Cardiac septum (tissue), 1 donor: Measurements from ENCODE around the gene CNNM4. TPM values are rescaled to one million over a fixed set of nuclear protein-coding genes. Genes with fewer than 3 reads are reported as not detected.

ENCODE experiments used
- DNase-seq: peaks from one replicate; pipeline ENCODE4 v3.0.0-alpha.2; 2020; ENCODE audit warnings: low spot score
- intact Hi-C: fragments of 100-400 bp; cut with DNase I; formaldehyde crosslinking; loops from one replicate; pipeline ENCODE4 v1.14.0; 2022
- total RNA-seq: library from RNA; stranded (reverse); fragmentation: NEBNext Ultra II Directional; extraction: Animal tissue kit (Norgen Biotek cat#: 25700); gene quantifications from one replicate; pipeline ENCODE4 v1.2.1, GENCODE V29; 2021
- donor health status: DM: no; HTN: no; CAD: no.

Gene CNNM4
- total RNA-seq, 1 donor from 2014 or later = 36.8 TPM

- no peak for DNase-seq
- intact Hi-C loops = no loop called here
Observed at GRCh38 chr2:96806468-96807126, 45.9 kb downstream of the CNNM4 start.

- intact Hi-C loops = no loop called here
- no peak for DNase-seq
Observed at GRCh38 chr2:96807127-96807471, 46.4 kb downstream of the CNNM4 start.

- DNase-seq = no peak
Observed at GRCh38 chr2:96808176-96808837, 47.6 kb downstream of the CNNM4 start.

DNA sequence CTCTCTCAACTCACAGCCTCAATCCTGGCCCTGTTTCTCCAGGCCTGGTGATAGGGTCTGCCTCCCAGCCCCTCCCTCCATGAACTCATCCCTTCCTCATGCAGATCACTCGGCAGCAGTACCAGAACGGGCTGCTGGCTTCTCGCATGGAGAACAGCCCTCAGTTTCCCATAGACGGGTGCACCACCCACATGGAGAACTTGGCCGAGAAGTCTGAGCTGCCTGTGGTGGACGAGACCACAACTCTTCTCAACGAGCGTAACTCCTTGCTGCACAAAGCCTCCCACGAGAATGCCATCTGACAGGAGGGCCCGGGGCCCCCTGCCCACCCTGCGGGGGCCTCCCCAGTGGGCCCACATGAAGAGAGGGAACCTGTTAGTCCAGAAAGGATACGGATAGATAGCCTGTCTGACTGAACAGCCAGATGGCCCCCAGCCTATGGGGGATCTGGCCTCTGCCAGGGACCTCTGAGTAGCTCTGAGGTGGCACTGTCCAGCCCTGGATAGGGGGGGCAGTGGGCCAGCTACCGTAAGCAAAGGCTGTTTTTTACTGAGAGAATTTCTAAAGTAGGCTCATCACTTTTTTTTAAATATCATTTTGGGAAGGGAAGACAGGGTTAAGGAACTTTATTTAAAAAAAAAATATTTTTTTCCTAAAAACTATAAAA, 48.6 kb downstream of the CNNM4 start:
- no peak for DNase-seq
- intact Hi-C loops = no loop called here

More at GRCh38 chr2:96808176-96808837, 47.6 kb downstream of the CNNM4 start:
- intact Hi-C loops = no loop called here

- intact Hi-C loops = no loop called here
- no peak for DNase-seq
Observed at GRCh38 chr2:96809951-96810782, 49.5 kb downstream of the CNNM4 start.

- no peak for DNase-seq
- intact Hi-C loops = no loop called here
Observed at GRCh38 chr2:96810783-96811192, 50.1 kb downstream of the CNNM4 start.

DNA sequence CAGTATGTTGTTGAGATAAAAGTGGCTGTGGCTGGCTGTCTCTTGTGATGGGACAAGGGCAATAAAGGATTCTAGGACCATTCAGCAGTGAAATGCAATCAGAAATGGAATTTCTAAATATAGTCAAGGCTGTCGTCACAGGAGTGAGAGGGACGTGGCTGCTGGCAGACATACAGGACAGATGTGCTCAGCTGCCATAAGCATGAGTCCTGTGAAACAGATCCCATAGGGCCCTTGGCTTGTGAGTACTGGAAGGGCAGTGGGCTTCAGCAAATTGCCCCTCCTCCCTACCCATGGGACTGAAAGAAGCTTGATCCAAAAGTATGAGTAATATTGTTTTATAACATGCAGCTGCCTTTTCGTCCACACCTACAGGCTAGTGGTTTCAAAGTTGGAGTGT, 51.2 kb downstream of the CNNM4 start:
- intact Hi-C loops = no loop called here
- DNase-seq = no peak

GRCh38 chr2:96813656-96814055, 53.0 kb downstream of the CNNM4 start:
- no peak for DNase-seq
- intact Hi-C loops = no loop called here

GRCh38 chr2:96815326-96816126, 54.8 kb downstream of the CNNM4 start:
- intact Hi-C loops = no loop called here

GRCh38 chr2:96816127-96816835, 55.6 kb downstream of the CNNM4 start, which contains the start of gene CNNM3:
CNNM3 (plus strand) TSS chr2:96816268; CDS start chr2:96816278, 10 bp downstream.
- peak; percentile 99 for DNase-seq
- intact Hi-C loops = no loop called here

More at GRCh38 chr2:96815326-96816126, 54.8 kb downstream of the CNNM4 start:
- DNase-seq = no peak

GRCh38 chr2:96816836-96817702, 56.4 kb downstream of the CNNM4 start:
- DNase-seq = no peak
- intact Hi-C loops = no loop called here

GRCh38 chr2:96817882-96818281, 57.2 kb downstream of the CNNM4 start:
- no peak for DNase-seq
- intact Hi-C loops = loop anchor here (2.0 kb wide), 1 partner anchor 39 kb away; no protein-coding TSS in a partner anchor

- intact Hi-C loops = loop anchor here (2.0 kb wide), 1 partner anchor 37 kb away; no protein-coding TSS in a partner anchor
Observed at GRCh38 chr2:96819128-96819875, 58.6 kb downstream of the CNNM4 start.

DNA sequence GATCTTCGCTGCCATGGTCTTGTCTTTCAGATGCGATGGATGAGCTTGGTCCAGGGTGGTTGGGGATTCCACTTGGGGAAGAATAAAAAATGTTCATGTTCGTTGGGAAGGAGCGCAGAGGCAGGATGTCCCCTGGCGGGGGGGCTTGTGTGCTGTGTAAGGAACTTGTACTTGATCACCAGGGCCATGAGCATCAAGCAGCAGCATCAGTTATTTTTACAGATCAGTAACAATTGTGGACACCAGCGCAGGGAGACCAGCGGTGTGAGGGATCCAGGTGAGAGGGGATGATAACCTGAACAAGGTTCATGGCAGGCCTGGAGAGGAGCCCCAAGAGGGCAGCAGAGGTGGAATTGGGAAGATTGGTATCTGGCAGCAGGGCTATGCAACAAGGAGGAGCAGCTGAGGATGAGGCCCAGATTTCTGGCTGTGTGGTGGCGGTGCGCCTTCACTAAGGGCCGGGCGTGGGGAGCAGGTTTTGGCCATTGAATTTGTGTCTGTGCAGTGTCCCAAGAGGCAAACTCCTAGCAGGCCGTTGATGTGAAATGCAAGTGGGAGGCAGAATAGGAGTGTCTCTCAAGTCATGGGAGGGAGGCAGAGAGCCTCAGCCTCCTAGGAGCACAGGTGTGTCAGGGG, 59.3 kb downstream of the CNNM4 start:
- DNase-seq = no peak
- intact Hi-C loops = loop anchor here (2.0 kb wide), 1 partner anchor 37 kb away; no protein-coding TSS in a partner anchor

More at GRCh38 chr2:96819128-96819875, 58.6 kb downstream of the CNNM4 start:
- no peak for DNase-seq

DNA sequence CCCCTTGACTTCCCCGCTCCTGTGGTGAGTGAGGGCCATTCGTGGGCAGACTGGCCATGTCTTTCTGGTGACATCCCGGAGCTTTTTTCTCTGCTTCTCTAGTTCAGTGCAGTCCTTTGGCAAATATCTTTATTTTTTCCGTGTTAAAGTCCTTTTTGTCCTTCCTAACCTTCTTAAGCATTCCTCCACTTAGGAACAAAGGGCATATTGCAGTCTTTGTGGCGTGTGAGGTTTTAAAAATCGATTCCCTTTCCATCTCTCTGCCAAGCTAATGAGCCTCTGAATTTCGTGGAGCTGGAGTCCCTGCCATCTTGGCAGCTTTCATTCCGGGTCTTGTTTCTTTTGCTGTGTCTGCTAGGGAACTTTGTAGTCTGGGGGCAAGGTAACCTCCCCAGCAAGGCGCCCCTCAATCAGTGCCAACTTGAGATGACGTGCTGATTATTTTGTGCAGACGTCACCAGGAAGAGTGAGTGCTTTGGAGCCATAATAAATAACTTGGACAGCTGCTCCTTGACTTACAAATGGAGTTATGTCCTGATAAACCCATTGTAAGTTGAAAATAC, 60.5 kb downstream of the CNNM4 start:
- DNase-seq = no peak

DNA sequence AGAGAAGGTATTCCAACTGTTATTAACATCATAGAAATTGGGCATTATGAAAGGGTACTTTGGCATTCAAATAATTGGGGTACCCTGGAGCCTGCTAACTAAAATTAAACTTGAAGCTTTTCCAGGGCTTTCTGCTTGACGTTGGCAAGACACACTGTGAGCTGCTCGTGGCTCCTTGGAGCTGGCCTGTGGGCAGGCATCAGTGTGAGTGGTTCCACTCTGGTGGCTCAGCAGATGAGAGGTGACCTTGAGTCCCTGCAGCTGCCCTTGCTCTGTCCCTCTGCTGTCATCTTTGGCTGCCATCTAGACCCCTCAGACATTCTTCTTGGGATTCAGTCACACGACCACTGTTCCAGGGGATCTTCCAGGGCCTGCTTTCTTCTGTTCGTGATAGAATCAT, 62.1 kb downstream of the CNNM4 start:
- intact Hi-C loops = no loop called here
- DNase-seq = no peak

More for the DNA sequence above, 60.5 kb downstream of the CNNM4 start:
- intact Hi-C loops = no loop called here
